Activated CD8-positive, alpha-beta memory T cell treated with anti-CD3 and anti-CD28 coated beads, Interleukin-2, amount 10 ng/mL, durations not matched to agents 7 days and 5 days (primary cell): ENCODE measurements around the gene ELOF1. TPM values are rescaled to one million over a fixed set of nuclear protein-coding genes. Genes with fewer than 3 reads are reported as not detected.

ENCODE experiments used
- ATAC-seq: fragments of 150-1000 bp; cut with Tn5 transposase; one replicate; pipeline ENCODE4 v1.10.0; 2021; ENCODE audit warnings: moderate library complexity
- CTCF ChIA-PET: fragments of 350-600 bp; sonication (Branson Sonifier 250); formaldehyde crosslinking; loops from one replicate; lab custom pipeline; 2021; ENCODE audit warnings: antibody characterized with exemption; lab: Charles Lee
- DNase-seq: peaks from one replicate; pipeline ENCODE4 v3.0.0-alpha.2; 2020
- H3K27ac Mint-ChIP-seq: one replicate; pipeline ENCODE4 v1.8.0; 2021; ENCODE audit warnings: mild to moderate bottlenecking, mixed read lengths
- H3K27me3 Mint-ChIP-seq: one replicate; pipeline ENCODE4 v1.8.0; 2021; ENCODE audit warnings: mixed read lengths
- H3K36me3 Mint-ChIP-seq: one replicate; pipeline ENCODE4 v1.8.0; 2021; ENCODE audit warnings: mild to moderate bottlenecking, mixed read lengths
- H3K4me1 Mint-ChIP-seq: one replicate; pipeline ENCODE4 v1.8.0; 2021; ENCODE audit warnings: mixed read lengths
- H3K4me3 Mint-ChIP-seq: one replicate; pipeline ENCODE4 v1.8.0; 2021; ENCODE audit warnings: mild to moderate bottlenecking, moderate library complexity, mixed read lengths
- H3K9me3 Mint-ChIP-seq: one replicate; pipeline ENCODE4 v1.8.0; 2022; ENCODE audit warnings: low read depth, mixed read lengths
- total RNA-seq, 2 experiments: library from RNA; stranded (reverse); gene quantifications; one replicate each; pipeline ENCODE4 v1.2.3, GENCODE V29; 2021

Gene ELOF1
- total RNA-seq, 2 experiments from 2014 or later = 55.1 to 67.2 TPM

- Mint-ChIP-seq H3K9me3 (no peaks in the 10 kb centered on the region), H3K4me1 (peaks cover 37% of the 10 kb centered on the region), H3K27me3 (no peaks in the 10 kb centered on the region), H3K36me3 (peaks cover 3% of the 10 kb centered on the region), H3K27ac (peak overlapping the region; percentile 2), H3K4me3 (no peak overlapping the region)
- no peak for ATAC-seq
- no peak for DNase-seq
- CTCF ChIA-PET = interaction anchor here (0.8 to 9.4 kb wide), 4 partner anchors 9 to 425 kb away, joined by 3 to 233 read pairs (median 4); partner anchors contain the start of gene ACP5
Measured at GRCh38 chr19:11563532-11563931, 4.5 kb upstream of the ELOF1 start.

GRCh38 chr19:11560404-11561051, 1.5 kb upstream of the ELOF1 start:
- H3K9me3 Mint-ChIP-seq = no peaks in the 10 kb centered on the region
- peak; percentile 86 for DNase-seq
- CTCF ChIA-PET = interaction anchor here (0.6 to 9.4 kb wide), 12 partner anchors 9 to 253 kb away, joined by 3 to 233 read pairs (median 4); partner anchors contain the start of genes ACP5 and CNN1

GRCh38 chr19:11556634-11557420, 2.2 kb downstream of the ELOF1 start:
- peaks cover 61% of the 10 kb centered on the region for H3K4me1 Mint-ChIP-seq
- H3K27me3 Mint-ChIP-seq = no peaks in the 10 kb centered on the region
- no peaks in the 10 kb centered on the region for H3K9me3 Mint-ChIP-seq
- DNase-seq = no peak
- H3K36me3 Mint-ChIP-seq = peaks cover 8% of the 10 kb centered on the region
- peak overlapping the region; percentile 2 for H3K27ac Mint-ChIP-seq
- CTCF ChIA-PET = interaction anchor here (3.9 to 9.4 kb wide), 2 partner anchors 21 to 25 kb away, joined by 24 to 233 read pairs; partner anchors contain the start of gene ACP5
- no peak for ATAC-seq
- H3K4me3 Mint-ChIP-seq = no peak overlapping the region

More at GRCh38 chr19:11560404-11561051, 1.5 kb upstream of the ELOF1 start:
- Mint-ChIP-seq H3K4me1 (peaks cover 50% of the 10 kb centered on the region), H3K4me3 (peak overlapping the region; percentile 85), H3K36me3 (peaks cover 4% of the 10 kb centered on the region), H3K27me3 (no peaks in the 10 kb centered on the region), H3K27ac (peak overlapping the region; percentile 76)
- peak; percentile 60 for ATAC-seq

- H3K27ac Mint-ChIP-seq = no peak overlapping the region
- peaks cover 8% of the 10 kb centered on the region for H3K36me3 Mint-ChIP-seq
- H3K9me3 Mint-ChIP-seq = no peaks in the 10 kb centered on the region
- H3K4me3 Mint-ChIP-seq = no peak overlapping the region
- CTCF ChIA-PET = interaction anchor here (3.9 to 9.4 kb wide), 2 partner anchors 19 to 27 kb away, joined by 24 to 233 read pairs; partner anchors contain the start of gene ACP5
- ATAC-seq (no peak), DNase-seq (no peak)
- H3K27me3 Mint-ChIP-seq = no peaks in the 10 kb centered on the region
- peaks cover 50% of the 10 kb centered on the region for H3K4me1 Mint-ChIP-seq
Measured at GRCh38 chr19:11555246-11555645, 3.8 kb downstream of the ELOF1 start.

- H3K27ac Mint-ChIP-seq = peak overlapping the region; percentile 82
- peaks cover 44% of the 10 kb centered on the region for H3K4me1 Mint-ChIP-seq
- H3K27me3 Mint-ChIP-seq = no peaks in the 10 kb centered on the region
- DNase-seq (peak; percentile 80), ATAC-seq (peak; percentile 31)
- peaks cover 8% of the 10 kb centered on the region for H3K36me3 Mint-ChIP-seq
- CTCF ChIA-PET = interaction anchor here (0.8 to 3.9 kb wide), 6 partner anchors 9 to 36 kb away, joined by 3 to 24 read pairs (median 4); partner anchors contain the start of gene ECSIT
- no peak overlapping the region for H3K4me3 Mint-ChIP-seq
- H3K9me3 Mint-ChIP-seq = no peaks in the 10 kb centered on the region
Measured at GRCh38 chr19:11554160-11554559, 4.9 kb downstream of the ELOF1 start.

GRCh38 chr19:11552666-11553372, 6.2 kb downstream of the ELOF1 start:
- Mint-ChIP-seq H3K27ac (no peak overlapping the region), H3K4me3 (no peak overlapping the region), H3K36me3 (peaks cover 8% of the 10 kb centered on the region), H3K27me3 (no peaks in the 10 kb centered on the region), H3K9me3 (no peaks in the 10 kb centered on the region), H3K4me1 (peaks cover 38% of the 10 kb centered on the region)
- ATAC-seq = no peak
- CTCF ChIA-PET = interaction anchor here (1.2 to 3.6 kb wide), 2 partner anchors 17 to 70 kb away, joined by 3 to 11 read pairs; no protein-coding TSS in a partner anchor
- no peak for DNase-seq

GRCh38 chr19:11551603-11552235, 7.3 kb downstream of the ELOF1 start:
- DNase-seq (no peak), ATAC-seq (no peak)
- H3K4me3 Mint-ChIP-seq = no peak overlapping the region
- H3K9me3 Mint-ChIP-seq = no peaks in the 10 kb centered on the region
- no peaks in the 10 kb centered on the region for H3K27me3 Mint-ChIP-seq
- CTCF ChIA-PET = interaction anchor here (1.2 to 3.6 kb wide), 3 partner anchors 11 to 69 kb away, joined by 3 to 11 read pairs (median 4); no protein-coding TSS in a partner anchor
- H3K4me1 Mint-ChIP-seq = peaks cover 29% of the 10 kb centered on the region
- H3K27ac Mint-ChIP-seq = no peak overlapping the region
- H3K36me3 Mint-ChIP-seq = peaks cover 7% of the 10 kb centered on the region

- DNase-seq (no peak), ATAC-seq (no peak)
- CTCF ChIA-PET = interaction anchor here (0.6 to 3.6 kb wide), 4 partner anchors 10 to 400 kb away, joined by 4 to 11 read pairs (median 4); no protein-coding TSS in a partner anchor
- Mint-ChIP-seq H3K4me1 (peaks cover 20% of the 10 kb centered on the region), H3K27me3 (no peaks in the 10 kb centered on the region), H3K4me3 (no peak overlapping the region), H3K9me3 (no peaks in the 10 kb centered on the region), H3K27ac (no peak overlapping the region), H3K36me3 (peaks cover 4% of the 10 kb centered on the region)
Measured at GRCh38 chr19:11550265-11550664, 8.8 kb downstream of the ELOF1 start.

- Mint-ChIP-seq H3K27ac (no peak overlapping the region), H3K4me1 (peaks cover 18% of the 10 kb centered on the region), H3K9me3 (no peaks in the 10 kb centered on the region), H3K36me3 (peaks cover 4% of the 10 kb centered on the region), H3K4me3 (no peak overlapping the region), H3K27me3 (no peaks in the 10 kb centered on the region)
- CTCF ChIA-PET = interaction anchor here (1.0 to 1.5 kb wide), 3 partner anchors 11 to 67 kb away, joined by 3 to 7 read pairs (median 4); no protein-coding TSS in a partner anchor
- DNase-seq (no peak), ATAC-seq (no peak)
Measured at GRCh38 chr19:11549386-11549953, 9.6 kb downstream of the ELOF1 start.

- no peak overlapping the region for H3K4me3 Mint-ChIP-seq
Measured at GRCh38 chr19:11547929-11548700, 10.9 kb downstream of the ELOF1 start.

GRCh38 chr19:11541238-11541637, 17.8 kb downstream of the ELOF1 start:
- CTCF ChIA-PET = no interaction called here
- H3K27ac Mint-ChIP-seq = no peak overlapping the region
- no peaks in the 10 kb centered on the region for H3K9me3 Mint-ChIP-seq
- no peak for DNase-seq
- H3K27me3 Mint-ChIP-seq = peaks cover 16% of the 10 kb centered on the region
- ATAC-seq = peak; percentile 42
- H3K4me3 Mint-ChIP-seq = no peak overlapping the region
- H3K36me3 Mint-ChIP-seq = no peaks in the 10 kb centered on the region
- peaks cover 14% of the 10 kb centered on the region for H3K4me1 Mint-ChIP-seq

More at GRCh38 chr19:11547929-11548700, 10.9 kb downstream of the ELOF1 start:
- ATAC-seq (no peak), DNase-seq (no peak)
- H3K4me1 Mint-ChIP-seq = peaks cover 5% of the 10 kb centered on the region
- H3K36me3 Mint-ChIP-seq = no peaks in the 10 kb centered on the region
- no peak overlapping the region for H3K27ac Mint-ChIP-seq
- CTCF ChIA-PET = interaction anchor here (1.5 kb wide), 1 partner anchor 12 kb away, joined by 7 read pairs; no protein-coding TSS in a partner anchor
- no peaks in the 10 kb centered on the region for H3K9me3 Mint-ChIP-seq
- H3K27me3 Mint-ChIP-seq = no peaks in the 10 kb centered on the region
